Fibroblast of lung (primary cell): ENCODE data around the gene NASP.

Experiments used
- EZH2 ChIP-seq: IDR thresholded peaks from 2 replicates; pipeline ENCODE4 v1.5.1; 2012; ENCODE audit warnings: low read length, control low read depth, mild to moderate bottlenecking; ENCODE audit errors: missing control alignments
- TF ChIP-seq, protein P1 (sequence below), 2 donors: IDR thresholded peaks in 1 of 2; conservative IDR thresholded peaks in 1 of 2; 1 replicate in 1 of 2; 2 replicates in 1 of 2; pipeline ENCODE4 v1.5.1; 2011 to 2012; ENCODE audit warnings: low read length in 2 of 2, control low read depth in 1 of 2, inconsistent platforms in 1 of 2, low read depth in 1 of 2, mild to moderate bottlenecking in 1 of 2

DNA sequence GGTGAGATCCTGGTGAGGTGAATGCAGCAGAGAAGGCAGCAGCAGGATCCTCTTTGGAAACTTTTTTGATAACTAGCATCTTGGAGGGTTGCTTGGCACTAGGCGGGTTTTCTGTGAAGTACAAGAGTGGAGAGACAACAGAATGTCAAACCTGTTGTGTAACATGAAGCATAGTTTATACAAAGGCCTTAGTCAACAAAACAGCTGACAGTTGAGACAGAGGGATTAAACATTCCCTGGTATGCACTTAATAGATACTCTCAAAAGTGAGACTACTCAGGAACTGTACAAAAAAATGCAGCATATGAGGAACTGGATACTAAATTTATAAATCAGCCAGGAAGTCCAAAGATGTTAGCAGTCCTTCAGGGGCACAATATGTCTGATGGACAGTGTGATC lies 56.5 kb downstream of the NASP start:
- TF ChIP-seq, protein P1, sequence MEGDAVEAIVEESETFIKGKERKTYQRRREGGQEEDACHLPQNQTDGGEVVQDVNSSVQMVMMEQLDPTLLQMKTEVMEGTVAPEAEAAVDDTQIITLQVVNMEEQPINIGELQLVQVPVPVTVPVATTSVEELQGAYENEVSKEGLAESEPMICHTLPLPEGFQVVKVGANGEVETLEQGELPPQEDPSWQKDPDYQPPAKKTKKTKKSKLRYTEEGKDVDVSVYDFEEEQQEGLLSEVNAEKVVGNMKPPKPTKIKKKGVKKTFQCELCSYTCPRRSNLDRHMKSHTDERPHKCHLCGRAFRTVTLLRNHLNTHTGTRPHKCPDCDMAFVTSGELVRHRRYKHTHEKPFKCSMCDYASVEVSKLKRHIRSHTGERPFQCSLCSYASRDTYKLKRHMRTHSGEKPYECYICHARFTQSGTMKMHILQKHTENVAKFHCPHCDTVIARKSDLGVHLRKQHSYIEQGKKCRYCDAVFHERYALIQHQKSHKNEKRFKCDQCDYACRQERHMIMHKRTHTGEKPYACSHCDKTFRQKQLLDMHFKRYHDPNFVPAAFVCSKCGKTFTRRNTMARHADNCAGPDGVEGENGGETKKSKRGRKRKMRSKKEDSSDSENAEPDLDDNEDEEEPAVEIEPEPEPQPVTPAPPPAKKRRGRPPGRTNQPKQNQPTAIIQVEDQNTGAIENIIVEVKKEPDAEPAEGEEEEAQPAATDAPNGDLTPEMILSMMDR (conservative IDR thresholded peaks at IDR 0.05 in 1 of 2, IDR thresholded peaks at IDR 0.05 in 1 of 2; ENCODE audit: low read depth in 1 of 2, low read length in 2 of 2): no peak
- TF ChIP-seq EZH2: no peak
